NCI-H526 treated with DMSO at 0.1 percent for 48 hours (cell line): Measurements from ENCODE around the gene KATNB1.
"Not testable (repeated sequence)": the region's sequence is repeated elsewhere in the genome, so short reads cannot be mapped to it uniquely, and the experiment has no call there.

Experiments
- DNase-seq: peaks from one replicate; lab custom pipeline; 2025; lab: John Stamatoyannopoulos, UW

KATNB1 gene

GRCh38 chr16:57743458-57743857 is 7.9 kb downstream of the KATNB1 start:
- DNase-seq: no peak

- no peak for DNase-seq
These were observed 8.5 kb downstream of the KATNB1 start for GRCh38 chr16:57743886-57744641.

GRCh38 chr16:57744642-57744903 is 9.0 kb downstream of the KATNB1 start:
- no peak for DNase-seq

- no peak for DNase-seq
These were observed 10.2 kb downstream of the KATNB1 start for GRCh38 chr16:57745768-57746167.

- DNase-seq: not testable (repeated sequence)
These were observed 10.7 kb downstream of the KATNB1 start for GRCh38 chr16:57746316-57746715.

- DNase-seq: no peak
These were observed 11.5 kb downstream of the KATNB1 start for GRCh38 chr16:57747091-57747490.

- DNase-seq: no peak
These were observed 11.9 kb downstream of the KATNB1 start for GRCh38 chr16:57747496-57747895.

- DNase-seq: no peak
These were observed 12.4 kb downstream of the KATNB1 start for GRCh38 chr16:57747996-57748395.

- no peak for DNase-seq
These were observed 13.0 kb downstream of the KATNB1 start for GRCh38 chr16:57748596-57748995.

- DNase-seq: no peak
These were observed 13.6 kb downstream of the KATNB1 start for GRCh38 chr16:57749101-57749692.

- no peak for DNase-seq
These were observed 14.4 kb downstream of the KATNB1 start for GRCh38 chr16:57749856-57750452.

GRCh38 chr16:57750796-57751538 is 15.4 kb downstream of the KATNB1 start:
- no peak for DNase-seq

- DNase-seq: no peak
These were observed 16.1 kb downstream of the KATNB1 start for GRCh38 chr16:57751539-57752202.

GRCh38 chr16:57752203-57752580 is 16.6 kb downstream of the KATNB1 start:
- DNase-seq: no peak

- no peak for DNase-seq
These were observed 17.2 kb downstream of the KATNB1 start for GRCh38 chr16:57752581-57753447.

- DNase-seq: no peak
These were observed 18.1 kb downstream of the KATNB1 start for GRCh38 chr16:57753448-57754353.

GRCh38 chr16:57754354-57755060 is 18.9 kb downstream of the KATNB1 start:
- DNase-seq: no peak

- DNase-seq: no peak
These were observed 19.6 kb downstream of the KATNB1 start for GRCh38 chr16:57755061-57755684.

GRCh38 chr16:57755726-57756423 is 20.3 kb downstream of the KATNB1 start:
- DNase-seq: no peak
